Upper lobe of left lung (tissue), 6 donors: ENCODE measurements around the gene PTPRG. TPM values are rescaled to one million over a fixed set of nuclear protein-coding genes. Genes with fewer than 3 reads are reported as not detected.

Experiments
- ATAC-seq, 2 donors: fragments of 200-7000 bp; cut with Tn5 transposase; one replicate each; pipeline ENCODE4 v1.9.1; 2022; ENCODE audit warnings: mild to moderate bottlenecking in 2 of 2, moderate library complexity in 2 of 2; ENCODE audit not compliant: low FRiP score in 2 of 2
- DNase-seq, 2 donors: peaks; one replicate each; pipeline ENCODE4 v3.0.0-alpha.2; 2019 to 2020
- H3K27ac ChIP-seq, 4 donors: fragments of 200-600 bp; sonication (generic); one replicate each; pipeline ENCODE4 v1.5.1; 2016 to 2019
- H3K27me3 ChIP-seq, 4 donors: fragments of 200-600 bp; sonication (generic); one replicate each; pipeline ENCODE4 v1.5.1; 2017 to 2019
- H3K36me3 ChIP-seq, 4 donors: fragments of 200-600 bp; sonication (generic); one replicate each; pipeline ENCODE4 v1.5.1; 2016 to 2019
- H3K4me1 ChIP-seq, 4 donors: fragments of 200-600 bp; sonication (generic); one replicate each; pipeline ENCODE4 v1.5.1; 2018 to 2019
- H3K4me3 ChIP-seq, 4 donors: fragments of 200-600 bp; sonication (generic); one replicate each; pipeline ENCODE4 v1.5.1; 2017 to 2019; ENCODE audit warnings: mild to moderate bottlenecking in 2 of 4, moderate library complexity in 1 of 4
- H3K9me3 ChIP-seq, 4 donors: fragments of 200-600 bp; sonication (generic); one replicate each; pipeline ENCODE4 v1.5.1; 2018 to 2019
- EP300 ChIP-seq, 4 donors: sonication (generic); formaldehyde crosslinking; IDR thresholded peaks; one replicate each; pipeline ENCODE4 v1.5.1; 2017; ENCODE audit warnings: antibody characterized with exemption in 4 of 4, control low read depth in 2 of 4
- POLR2A ChIP-seq, 4 donors: fragments of 450-650 bp; IDR thresholded peaks; one replicate each; pipeline ENCODE4 v1.5.1; 2016 to 2017; ENCODE audit warnings: antibody characterized with exemption in 4 of 4, mild to moderate bottlenecking in 2 of 4
- POLR2AphosphoS5 ChIP-seq, 2 donors: sonication (generic); formaldehyde crosslinking; IDR thresholded peaks; one replicate each; pipeline ENCODE4 v1.5.1; 2017; ENCODE audit warnings: antibody characterized with exemption in 2 of 2
- WGBS, 2 donors: methylation state at CpG; one replicate each; pipeline ENCODE4 v1.1.5; 2017 to 2018; 5-methylcytosine and 5-hydroxymethylcytosine counted together
- total RNA-seq, 6 donors: library from RNA; depleted of rRNA in 4 of 6; stranded (reverse); fragments of >200 nt in 4 of 6; gene quantifications; one replicate each; pipeline versions ENCODE4 v1.1.0 to v1.2.1, GENCODE V29; 2016 to 2021
- TF ChIP-seq, protein P1 (sequence below), 6 experiments: fragments of 450-650 bp in 4 of 6; fragments of 200-600 bp in 2 of 6; sonication (generic) in 2 of 6; IDR thresholded peaks; one replicate each; pipeline ENCODE4 v1.5.1; 2016 to 2019; ENCODE audit warnings: antibody characterized with exemption in 6 of 6
- donor health status: DM: no; HTN: no; CAD: no; lungs with moderate emphysema.
- donor health status: DM: no; HTN: yes; CAD: no; lungs with severe emphysema.

Gene PTPRG
- total RNA-seq, 6 donors from 2014 or later = 58.7 to 101 (median 68.8) TPM

DNA sequence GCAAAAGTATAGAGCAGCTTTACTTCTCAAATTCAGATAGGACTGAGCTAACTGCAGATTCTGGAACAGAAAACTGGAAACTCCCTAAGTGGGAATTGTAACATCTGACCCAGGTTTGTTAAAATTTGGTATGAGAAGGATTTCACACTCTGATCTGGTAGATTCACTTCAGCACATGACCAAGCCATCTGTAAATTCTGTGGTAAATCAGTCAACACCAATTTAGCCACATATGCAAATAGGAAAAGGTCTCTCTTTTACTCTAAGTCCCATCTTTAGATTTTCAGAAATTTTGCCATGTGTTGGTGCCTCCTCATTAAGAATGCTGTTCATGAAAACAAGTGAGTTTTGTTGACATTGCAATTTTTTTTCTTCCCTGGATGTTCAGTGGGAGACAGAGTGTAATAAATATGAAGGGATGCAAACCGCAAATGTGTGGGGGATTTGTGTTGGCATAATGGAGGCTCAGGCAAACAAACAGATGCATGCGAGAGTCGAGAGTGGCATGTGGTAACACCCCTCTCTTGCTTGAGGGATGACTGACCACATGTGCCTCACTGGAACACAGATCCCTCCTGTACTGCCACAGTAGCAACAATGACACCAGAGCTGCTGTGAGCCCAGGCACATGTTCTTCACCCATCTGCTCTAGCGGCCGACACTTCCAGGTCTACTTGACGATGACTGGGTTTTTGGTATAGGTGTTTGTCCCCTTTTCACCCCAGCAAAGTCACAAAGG, 665.4 kb downstream of the PTPRG start:
- Histone ChIP-seq H3K4me1 (no peaks in the 10 kb centered on the region), H3K27me3 (no peaks in the 10 kb centered on the region), H3K4me3 (no peak overlapping the region), H3K9me3 (no peaks in the 10 kb centered on the region), H3K27ac (no peak overlapping the region), H3K36me3 (peaks cover 0 to 18% (median 4%) of the 10 kb centered on the region in 4 donors)
- no peak for DNase-seq
- ATAC-seq = no peak
- TF ChIP-seq POLR2A (IDR thresholded peaks at IDR 0.05) (no peak), POLR2AphosphoS5 (IDR thresholded peaks at IDR 0.05) (no peak), EP300 (IDR thresholded peaks at IDR 0.05) (no peak)
- TF ChIP-seq, protein P1, sequence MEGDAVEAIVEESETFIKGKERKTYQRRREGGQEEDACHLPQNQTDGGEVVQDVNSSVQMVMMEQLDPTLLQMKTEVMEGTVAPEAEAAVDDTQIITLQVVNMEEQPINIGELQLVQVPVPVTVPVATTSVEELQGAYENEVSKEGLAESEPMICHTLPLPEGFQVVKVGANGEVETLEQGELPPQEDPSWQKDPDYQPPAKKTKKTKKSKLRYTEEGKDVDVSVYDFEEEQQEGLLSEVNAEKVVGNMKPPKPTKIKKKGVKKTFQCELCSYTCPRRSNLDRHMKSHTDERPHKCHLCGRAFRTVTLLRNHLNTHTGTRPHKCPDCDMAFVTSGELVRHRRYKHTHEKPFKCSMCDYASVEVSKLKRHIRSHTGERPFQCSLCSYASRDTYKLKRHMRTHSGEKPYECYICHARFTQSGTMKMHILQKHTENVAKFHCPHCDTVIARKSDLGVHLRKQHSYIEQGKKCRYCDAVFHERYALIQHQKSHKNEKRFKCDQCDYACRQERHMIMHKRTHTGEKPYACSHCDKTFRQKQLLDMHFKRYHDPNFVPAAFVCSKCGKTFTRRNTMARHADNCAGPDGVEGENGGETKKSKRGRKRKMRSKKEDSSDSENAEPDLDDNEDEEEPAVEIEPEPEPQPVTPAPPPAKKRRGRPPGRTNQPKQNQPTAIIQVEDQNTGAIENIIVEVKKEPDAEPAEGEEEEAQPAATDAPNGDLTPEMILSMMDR (IDR thresholded peaks at IDR 0.05) = no peak
- 89 to 94% methylated on average over 6 of the region's 6 CpGs for WGBS, 2 donors

DNA sequence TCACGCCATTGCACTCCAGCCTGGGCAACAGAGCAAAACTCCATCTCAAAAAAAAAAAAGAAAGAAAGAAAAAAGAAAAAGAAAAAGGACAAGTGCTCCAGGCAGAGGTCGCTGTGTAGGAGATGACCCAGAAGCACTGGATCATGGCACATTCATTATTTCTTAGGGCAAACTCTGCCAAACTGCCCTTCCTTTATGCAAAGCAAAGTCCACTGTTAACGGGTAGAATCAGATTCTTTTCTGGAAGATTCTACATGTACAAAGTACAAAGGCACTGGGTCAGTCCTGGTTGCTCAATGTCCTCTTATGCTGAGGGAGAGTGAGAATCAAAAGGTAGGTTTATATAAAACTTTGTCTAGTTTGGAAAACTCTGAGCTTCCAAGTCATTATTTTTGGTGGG, 667.1 kb downstream of the PTPRG start:
- Histone ChIP-seq H3K27ac (no peak overlapping the region), H3K4me3 (no peak overlapping the region), H3K9me3 (no peaks in the 10 kb centered on the region), H3K36me3 (peaks cover 0 to 6% (median 0%) of the 10 kb centered on the region in 4 donors), H3K4me1 (no peaks in the 10 kb centered on the region), H3K27me3 (no peaks in the 10 kb centered on the region)
- WGBS, 2 donors = 94 to 95% methylated on average over 3 of the region's 3 CpGs
- ATAC-seq (no peak), DNase-seq (no peak)
- TF ChIP-seq POLR2AphosphoS5 (IDR thresholded peaks at IDR 0.05) = no peak
- TF ChIP-seq EP300 (IDR thresholded peaks at IDR 0.05) = no peak
- TF ChIP-seq POLR2A (IDR thresholded peaks at IDR 0.05) = no peak
- TF ChIP-seq, protein P1 (IDR thresholded peaks at IDR 0.05) = no peak

DNA sequence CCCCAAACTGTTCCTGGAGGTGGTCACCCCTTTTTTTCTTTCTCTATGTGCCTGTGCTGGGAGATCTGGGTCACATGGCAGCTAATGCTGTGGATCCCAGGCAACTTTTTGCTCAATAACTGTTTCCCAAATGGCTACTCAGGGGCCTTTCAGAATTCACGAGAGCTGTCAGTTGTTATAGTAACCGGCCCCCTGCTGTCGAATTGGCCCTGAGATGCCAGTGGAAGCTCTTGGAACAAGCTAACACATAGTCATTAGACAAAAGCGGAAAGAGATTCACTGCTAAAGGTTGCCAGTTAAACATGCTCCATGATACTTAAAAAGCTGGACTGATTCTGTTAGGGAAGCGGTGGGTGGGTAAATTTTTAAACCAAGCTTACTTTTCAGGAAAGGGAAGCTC, 667.8 kb downstream of the PTPRG start:
- Histone ChIP-seq H3K4me1 (no peaks in the 10 kb centered on the region), H3K27me3 (no peaks in the 10 kb centered on the region), H3K27ac (no peak overlapping the region), H3K4me3 (no peak overlapping the region), H3K36me3 (peaks cover 0 to 6% (median 0%) of the 10 kb centered on the region in 4 donors), H3K9me3 (no peaks in the 10 kb centered on the region)
- no peak for TF ChIP-seq POLR2AphosphoS5 (IDR thresholded peaks at IDR 0.05)
- TF ChIP-seq EP300 (IDR thresholded peaks at IDR 0.05) = no peak
- no peak for TF ChIP-seq POLR2A (IDR thresholded peaks at IDR 0.05)
- TF ChIP-seq, protein P1 (IDR thresholded peaks at IDR 0.05) = no peak
- DNase-seq = no peak
- ATAC-seq = no peak
- 82 to 87% methylated on average over 5 of the region's 5 CpGs for WGBS, 2 donors

DNA sequence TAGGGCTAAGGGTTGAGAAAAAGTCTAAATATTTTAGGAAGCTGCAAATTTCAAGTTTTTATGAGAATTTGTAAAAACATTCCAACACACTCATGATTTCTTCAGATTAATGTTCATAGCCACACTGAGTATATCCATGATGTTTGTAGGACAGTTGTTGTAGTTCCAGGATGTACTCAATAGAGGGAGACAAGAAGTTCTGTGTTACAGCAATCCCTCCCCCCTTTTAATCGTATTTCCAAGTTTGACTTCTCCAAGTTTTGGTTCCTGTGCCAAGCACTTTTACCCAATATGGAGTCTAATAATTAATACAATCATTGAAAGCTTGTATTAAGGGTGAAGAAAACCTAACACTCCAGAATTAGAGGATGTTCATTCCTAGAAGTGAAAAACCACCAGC, 668.5 kb downstream of the PTPRG start:
- ATAC-seq (no peak), DNase-seq (no peak)
- Histone ChIP-seq H3K9me3 (no peaks in the 10 kb centered on the region), H3K27ac (no peak overlapping the region), H3K36me3 (peaks cover 0 to 6% (median 0%) of the 10 kb centered on the region in 4 donors), H3K4me1 (no peaks in the 10 kb centered on the region), H3K27me3 (no peaks in the 10 kb centered on the region), H3K4me3 (no peak overlapping the region)
- TF ChIP-seq POLR2AphosphoS5 (IDR thresholded peaks at IDR 0.05) = no peak
- TF ChIP-seq, protein P1 (IDR thresholded peaks at IDR 0.05) = peak in 1 of 6 experiments; percentile 9
- TF ChIP-seq POLR2A (IDR thresholded peaks at IDR 0.05) = no peak
- no peak for TF ChIP-seq EP300 (IDR thresholded peaks at IDR 0.05)
- WGBS, 2 donors = 34 to 64% methylated on average over 1 of the region's 1 CpG

DNA sequence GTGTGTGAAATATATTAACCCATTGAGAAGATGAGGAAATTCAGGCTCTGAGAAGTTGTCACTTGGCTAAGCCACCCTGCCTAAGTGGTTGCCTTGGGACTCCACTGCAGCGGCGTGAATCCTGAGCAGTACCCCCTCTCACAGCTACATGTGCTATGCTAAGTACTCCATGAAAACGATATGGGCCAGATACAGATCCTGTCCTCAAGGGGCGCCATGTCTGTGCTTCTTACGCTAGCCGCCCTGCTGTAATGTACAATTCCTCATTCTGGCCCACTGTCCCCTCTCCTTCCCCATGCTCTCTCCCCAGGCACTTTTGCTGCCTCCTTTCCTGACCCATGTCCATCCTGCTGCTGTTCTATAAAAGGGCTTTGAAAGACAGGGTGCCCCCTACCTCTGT, 671.7 kb downstream of the PTPRG start:
- WGBS, 2 donors = 86 to 94% methylated on average over 6 of the region's 6 CpGs
- no peak for ATAC-seq

More for the DNA sequence above, 671.7 kb downstream of the PTPRG start:
- Histone ChIP-seq H3K9me3 (no peaks in the 10 kb centered on the region), H3K36me3 (no peaks in the 10 kb centered on the region), H3K27ac (no peak overlapping the region), H3K27me3 (no peaks in the 10 kb centered on the region), H3K4me1 (no peaks in the 10 kb centered on the region), H3K4me3 (no peak overlapping the region)
- TF ChIP-seq POLR2AphosphoS5 (IDR thresholded peaks at IDR 0.05) = no peak
- TF ChIP-seq, protein P1 (IDR thresholded peaks at IDR 0.05) = no peak
- no peak for TF ChIP-seq POLR2A (IDR thresholded peaks at IDR 0.05)
- TF ChIP-seq EP300 (IDR thresholded peaks at IDR 0.05) = no peak
- no peak for DNase-seq
